Measurements from ENCODE around the gene EHMT1. TPM values are rescaled to one million over a fixed set of nuclear protein-coding genes. Genes with fewer than 3 reads are reported as not detected.

The EHMT1 gene
- total RNA-seq, 1 experiment from 2014 or later = 38.4 TPM

DNA sequence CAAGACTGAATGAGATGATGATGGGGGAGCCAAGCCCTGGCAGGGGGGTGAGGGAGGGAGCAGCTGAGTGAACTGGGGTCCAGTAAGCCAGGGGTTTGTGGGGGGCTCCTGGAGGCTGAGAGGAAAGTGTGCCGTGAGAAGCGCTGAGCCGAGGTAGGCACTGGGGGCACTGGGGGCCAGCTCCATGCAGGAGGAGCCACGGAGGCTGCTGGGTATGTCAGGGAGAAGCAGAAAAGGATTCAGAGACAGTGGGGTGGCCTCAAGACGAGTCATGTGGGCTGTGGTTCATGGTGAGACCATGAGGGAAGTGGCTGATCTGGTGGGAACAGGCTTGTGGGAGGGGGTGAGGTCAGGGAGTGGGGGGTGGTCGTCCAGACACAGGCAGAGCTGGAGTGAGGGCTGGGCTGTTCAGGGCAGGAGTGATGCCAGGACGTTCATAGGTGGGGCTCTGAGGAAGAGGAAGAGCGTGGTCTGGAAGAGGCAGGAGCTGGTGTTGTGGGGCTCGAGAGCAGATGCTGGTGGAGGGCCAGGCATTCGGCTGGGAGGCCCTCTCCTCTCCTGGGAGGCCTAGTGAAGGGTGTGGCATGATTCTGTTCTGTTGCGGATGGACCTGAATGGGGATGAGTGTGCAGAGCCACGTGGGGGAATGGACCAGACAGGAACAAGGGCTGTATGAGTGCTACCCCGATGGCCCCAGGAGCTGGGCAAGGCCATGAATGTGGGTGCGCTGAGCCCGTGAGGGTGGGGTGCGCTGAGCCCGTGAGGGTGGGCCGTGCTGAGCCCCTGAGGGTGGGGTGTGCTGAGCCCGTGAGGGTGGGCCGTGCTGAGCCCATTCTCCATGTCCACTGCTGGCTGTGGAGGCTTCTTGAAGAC lies 166.1 kb downstream of the EHMT1 start:
- DNase-seq (ENCODE audit: low read depth) = no peak

DNA sequence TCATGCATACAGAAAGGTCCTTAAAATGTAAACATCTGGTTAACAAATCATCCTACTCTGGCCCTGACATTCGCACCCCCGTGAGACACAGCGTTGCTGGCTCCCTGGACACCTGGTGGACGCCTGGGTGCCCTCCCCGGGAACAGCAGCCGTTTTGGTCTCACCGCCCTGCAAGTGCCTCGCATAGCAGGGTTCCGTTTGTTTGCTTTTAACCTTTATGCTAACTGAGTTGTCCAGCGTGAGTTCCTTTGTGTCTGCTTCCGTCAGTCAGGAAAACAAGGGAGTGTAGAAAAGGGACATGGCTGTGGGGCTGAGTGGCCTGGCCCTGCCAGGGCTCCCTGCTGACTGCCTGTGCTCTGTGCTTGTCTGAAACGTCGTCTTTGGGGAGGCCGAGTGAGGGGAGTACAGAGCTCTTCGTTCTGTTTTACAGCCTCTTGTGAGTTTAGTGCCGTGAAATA lies 166.9 kb downstream of the EHMT1 start:
- no peak for DNase-seq (ENCODE audit: low read depth)

DNA sequence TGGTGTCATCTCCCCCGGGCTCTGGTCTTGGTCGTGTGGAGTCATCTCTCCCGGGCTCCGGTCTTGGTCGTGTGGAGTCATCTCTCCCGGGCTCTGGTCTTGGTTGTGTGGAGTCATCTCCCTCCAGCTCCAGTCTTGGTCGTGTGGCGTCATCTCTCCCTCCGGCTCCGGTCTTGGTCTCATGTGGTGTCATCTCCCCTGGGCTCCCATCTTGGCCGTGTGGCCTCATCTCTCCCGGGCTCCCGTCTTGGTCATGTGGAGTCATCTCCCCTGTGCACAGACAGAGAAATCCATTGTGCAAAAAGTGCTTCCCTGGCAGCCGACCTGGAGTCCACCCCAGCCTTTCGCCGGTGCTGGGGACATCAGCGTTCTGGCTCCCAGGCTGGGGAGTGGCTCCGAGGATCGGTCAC lies 167.7 kb downstream of the EHMT1 start:
- no peak for DNase-seq (ENCODE audit: low read depth)

DNA sequence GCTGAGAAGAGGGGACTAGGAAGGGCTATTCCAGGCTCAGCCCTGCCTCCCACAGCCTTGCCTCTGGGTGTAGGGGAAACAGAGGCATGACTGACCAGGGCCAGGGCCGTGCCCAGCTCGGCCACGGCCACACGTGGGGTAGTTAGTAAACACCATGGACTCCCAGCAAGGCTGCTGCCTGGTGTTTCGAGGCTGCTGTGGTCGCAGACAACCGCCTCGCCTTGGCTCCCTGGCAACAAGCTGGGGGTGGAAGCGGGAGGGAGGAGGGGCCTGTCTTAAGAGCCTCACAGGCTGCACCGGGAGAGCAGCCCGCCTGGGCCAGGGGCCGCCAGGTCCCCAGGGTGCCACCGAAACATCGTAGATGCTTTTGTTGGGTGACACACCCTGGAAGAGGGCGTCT lies 168.6 kb downstream of the EHMT1 start:
- DNase-seq (ENCODE audit: low read depth) = no peak

DNA sequence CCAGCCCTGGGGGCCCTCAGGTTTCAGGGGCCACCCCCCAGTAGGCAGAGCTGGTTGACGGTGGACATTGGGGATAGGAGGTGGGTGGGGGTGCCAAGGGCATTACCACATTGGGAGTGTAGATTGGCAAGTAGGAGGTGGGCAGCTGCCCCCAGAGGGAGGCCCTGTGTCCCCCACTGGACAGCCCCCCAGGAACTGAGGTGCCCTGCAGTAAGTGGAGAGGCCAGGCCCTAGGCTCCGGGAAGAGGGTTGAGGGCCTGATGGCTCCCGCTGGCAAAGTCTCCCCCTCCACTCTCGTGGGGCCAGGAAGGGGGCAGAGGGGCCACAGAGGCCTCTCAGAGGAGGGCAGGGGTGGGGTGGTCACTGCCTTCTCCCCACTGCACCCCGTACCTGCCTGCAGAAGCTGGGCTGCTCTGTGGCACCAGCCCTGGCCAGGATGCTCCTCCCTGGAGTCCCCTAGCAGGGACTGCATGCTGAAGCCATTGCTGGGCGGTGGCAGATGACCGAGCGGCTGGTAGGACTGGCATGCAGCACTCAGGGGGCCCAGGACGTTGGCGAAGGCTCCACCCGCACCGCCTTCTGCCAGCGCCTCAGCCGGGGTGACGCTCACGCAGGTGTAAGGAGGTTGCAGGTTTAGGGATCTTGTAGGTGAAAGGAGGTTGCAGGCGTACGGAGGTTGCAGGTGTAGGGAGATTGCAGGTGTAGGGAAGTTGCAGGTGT lies 169.1 kb downstream of the EHMT1 start:
- DNase-seq (ENCODE audit: low read depth) = no peak

DNA sequence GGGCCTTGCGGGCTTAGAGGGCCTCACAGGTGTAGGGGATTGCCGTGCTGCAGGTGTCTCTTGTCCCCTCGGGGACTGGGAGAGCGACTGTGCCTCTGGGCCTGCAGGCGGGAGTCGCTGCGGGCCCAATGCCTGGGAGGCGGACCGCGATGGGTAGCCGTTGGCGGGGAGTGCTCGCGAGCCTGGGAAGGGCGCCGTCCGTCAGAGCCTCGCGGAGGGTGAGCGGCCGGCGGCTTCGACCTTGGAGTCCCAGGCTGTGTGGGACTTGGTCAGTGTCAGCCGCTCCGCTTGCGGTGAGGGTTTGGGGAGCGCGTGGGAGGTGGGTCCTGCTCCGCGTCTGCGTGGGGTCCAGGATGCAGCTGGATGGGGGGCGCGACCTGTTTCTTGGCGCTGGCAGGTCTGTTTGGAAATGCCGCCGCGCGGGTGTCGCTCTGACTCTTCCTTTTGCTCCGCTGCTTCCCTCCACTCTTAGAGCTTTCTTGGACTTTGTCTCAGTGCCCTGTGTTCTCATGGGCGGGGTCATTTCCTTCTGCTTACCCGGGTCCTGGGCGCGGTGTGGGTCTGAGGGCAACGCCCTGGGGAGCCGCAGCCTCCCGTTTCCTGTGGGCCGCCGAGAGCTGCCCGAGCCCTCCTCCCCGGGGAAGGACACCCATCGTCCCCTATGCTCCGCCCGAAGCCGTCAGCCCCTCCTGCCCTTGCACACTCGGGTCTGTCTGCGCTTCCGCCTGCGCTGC lies 169.9 kb downstream of the EHMT1 start:
- no peak for DNase-seq (ENCODE audit: low read depth)

DNA sequence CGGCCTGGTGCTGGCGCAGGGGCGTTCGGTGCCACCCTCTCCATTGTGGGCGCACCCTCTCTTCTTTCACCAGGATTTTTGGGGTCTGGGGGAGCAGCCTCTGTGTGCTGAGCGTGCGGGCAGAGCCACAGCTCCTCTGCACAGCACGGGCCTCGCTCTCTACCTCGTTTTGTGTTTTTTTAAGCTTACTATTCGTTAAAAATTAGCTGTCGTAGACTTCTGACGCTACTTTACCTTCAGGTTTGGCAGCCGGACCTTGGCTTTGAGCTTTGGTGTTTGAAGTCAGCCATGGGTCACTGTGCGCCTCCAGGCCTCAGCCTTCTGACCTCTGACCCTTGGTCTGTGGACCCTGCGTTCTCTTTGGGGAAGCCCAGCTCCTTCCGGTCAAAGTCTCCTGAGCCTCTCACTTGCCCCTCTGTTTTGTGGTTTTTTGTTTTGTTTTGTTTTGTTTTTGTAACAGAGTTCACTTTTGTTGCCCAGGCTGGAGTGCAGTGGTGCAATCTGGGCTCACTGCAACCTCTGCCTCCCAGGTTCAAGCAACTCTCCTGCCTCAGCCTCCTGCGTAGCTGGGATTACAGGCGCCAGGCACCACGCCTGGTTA lies 170.6 kb downstream of the EHMT1 start:
- DNase-seq (ENCODE audit: low read depth) = no peak

DNA sequence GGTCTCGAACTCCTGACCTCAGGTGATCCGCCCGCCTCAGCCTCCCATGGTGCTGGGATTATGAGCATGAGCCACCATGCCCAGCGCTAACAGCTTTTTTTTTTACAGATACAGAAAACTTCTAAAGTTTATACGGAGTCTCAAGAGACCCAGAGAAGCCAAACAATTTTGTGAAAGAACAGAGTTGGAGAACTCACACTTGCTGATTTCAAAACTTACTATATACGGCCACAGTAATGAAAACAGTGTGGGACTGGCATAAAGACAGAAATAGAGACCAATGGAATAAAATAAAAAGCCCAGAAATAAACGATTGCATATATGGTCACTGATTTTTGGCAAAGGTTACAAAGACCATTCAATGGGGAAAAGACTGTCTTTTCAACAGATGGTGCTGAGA lies 173.1 kb downstream of the EHMT1 start:
- DNase-seq (ENCODE audit: low read depth) = no peak

DNA sequence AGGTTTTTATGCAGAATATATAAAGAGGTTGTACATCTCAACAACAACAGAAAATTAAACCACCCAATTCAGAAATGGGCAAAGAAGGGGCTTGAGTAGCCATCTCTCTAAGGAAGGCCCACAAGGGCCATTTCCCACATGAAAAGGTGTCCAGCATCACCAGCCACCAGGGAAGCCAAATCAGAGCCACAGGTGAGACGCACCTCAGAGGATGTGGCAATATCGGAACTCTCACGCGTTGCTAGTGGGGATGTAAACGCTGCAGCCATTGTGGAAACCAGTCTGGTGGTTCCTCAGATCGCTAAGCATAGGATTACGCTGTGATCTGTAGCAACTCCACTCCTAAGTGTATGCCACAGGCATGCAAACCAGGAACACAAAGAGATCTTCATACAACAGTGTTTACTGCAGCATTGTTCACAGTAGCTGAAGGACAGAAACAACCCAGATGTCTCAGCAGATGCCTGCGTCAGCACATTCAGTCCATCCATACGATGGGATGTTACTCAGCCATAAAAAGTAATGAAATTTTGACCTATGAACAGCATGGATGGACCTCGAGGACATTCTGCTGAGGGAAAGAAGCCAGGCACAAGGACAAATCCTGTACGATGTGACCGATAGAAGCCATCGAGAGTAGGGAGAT lies 174.5 kb downstream of the EHMT1 start:
- no peak for DNase-seq (ENCODE audit: low read depth)

DNA sequence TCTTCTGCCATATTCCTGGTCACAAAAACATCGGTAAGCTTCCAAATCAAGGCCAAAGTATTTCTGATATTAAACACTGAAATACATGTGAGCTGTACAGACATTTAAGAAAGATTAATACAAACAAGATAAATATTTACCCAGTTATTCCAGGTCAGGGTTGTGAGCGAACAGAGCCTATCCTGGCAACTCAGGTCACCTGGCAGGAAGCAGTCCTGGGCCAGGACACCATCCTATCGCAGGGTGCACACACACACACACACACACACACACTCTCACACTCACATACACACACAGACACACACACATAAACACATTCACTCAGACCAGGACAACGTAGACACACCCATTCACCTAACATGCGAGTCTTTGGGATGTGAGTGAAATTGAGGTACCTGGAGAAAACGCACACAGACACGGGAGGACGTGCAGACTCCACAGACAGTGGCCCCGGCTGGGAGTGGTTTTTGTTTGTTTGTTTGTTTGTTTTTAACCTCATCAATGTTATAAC lies 176.4 kb downstream of the EHMT1 start:
- DNase-seq (ENCODE audit: low read depth) = no peak

DNA sequence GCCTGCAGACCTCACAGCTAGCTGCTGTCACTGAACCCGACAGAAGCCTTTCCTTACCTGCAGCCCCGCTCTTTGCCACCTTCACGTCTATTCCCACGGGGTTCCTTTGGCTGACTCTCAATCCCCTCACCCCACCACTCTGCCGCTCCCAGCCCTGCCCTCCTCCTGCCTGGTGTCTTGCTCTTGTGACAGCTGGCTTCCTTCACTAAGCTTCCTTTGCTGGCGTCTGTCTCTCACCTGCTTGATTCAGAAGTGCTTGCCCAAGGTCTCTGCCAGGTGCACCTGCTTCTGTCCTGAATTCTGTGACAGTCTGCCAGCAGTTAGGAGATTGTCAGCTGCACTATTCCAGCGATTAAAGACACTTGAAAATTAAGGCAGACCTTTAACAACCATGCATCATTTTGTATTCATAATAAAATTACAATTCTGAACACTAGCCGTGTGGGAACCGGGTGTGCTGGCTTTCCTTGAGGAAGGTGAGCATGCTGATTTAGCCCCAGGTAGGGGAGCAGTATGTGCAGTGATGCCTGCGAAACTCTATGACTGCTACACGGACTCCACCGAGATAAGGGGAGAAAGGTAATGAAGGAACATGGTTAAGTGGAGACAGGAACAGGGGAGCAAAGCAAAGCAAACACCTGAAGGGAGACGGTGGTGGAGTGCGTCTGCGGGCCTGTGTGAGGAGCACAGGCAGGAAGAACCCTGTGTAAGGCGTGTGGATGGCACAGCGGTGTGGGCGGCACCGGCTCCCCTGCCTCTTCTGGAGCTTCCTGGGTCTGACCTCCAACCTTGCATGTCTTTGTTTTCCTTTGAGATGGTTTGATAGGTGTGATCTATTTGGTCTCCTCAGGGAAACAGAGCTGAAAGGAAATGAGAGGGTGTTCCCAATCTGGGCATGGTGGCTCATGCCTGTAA lies 178.7 kb downstream of the EHMT1 start:
- DNase-seq (ENCODE audit: low read depth) = no peak

DNA sequence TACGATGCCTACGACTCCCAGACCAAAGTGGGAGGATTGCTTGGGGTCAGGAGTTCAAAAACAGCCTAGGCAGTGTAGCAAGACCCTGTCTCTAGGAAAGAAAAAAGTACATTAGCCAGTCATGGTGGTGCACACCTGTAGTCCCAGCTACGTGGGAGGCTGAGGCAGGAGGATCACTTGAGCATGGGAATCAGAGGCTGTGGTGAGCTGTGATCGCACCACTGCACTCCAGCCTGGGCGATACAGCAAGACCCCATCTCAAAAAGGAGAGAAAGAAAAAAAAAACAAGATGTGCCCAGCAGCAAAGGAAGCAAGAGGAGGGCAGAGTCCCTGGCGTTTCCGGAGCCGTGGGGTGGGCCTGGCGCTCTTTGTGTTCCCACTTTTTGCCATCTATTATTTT lies 179.3 kb downstream of the EHMT1 start:
- no peak for DNase-seq (ENCODE audit: low read depth)

DNA sequence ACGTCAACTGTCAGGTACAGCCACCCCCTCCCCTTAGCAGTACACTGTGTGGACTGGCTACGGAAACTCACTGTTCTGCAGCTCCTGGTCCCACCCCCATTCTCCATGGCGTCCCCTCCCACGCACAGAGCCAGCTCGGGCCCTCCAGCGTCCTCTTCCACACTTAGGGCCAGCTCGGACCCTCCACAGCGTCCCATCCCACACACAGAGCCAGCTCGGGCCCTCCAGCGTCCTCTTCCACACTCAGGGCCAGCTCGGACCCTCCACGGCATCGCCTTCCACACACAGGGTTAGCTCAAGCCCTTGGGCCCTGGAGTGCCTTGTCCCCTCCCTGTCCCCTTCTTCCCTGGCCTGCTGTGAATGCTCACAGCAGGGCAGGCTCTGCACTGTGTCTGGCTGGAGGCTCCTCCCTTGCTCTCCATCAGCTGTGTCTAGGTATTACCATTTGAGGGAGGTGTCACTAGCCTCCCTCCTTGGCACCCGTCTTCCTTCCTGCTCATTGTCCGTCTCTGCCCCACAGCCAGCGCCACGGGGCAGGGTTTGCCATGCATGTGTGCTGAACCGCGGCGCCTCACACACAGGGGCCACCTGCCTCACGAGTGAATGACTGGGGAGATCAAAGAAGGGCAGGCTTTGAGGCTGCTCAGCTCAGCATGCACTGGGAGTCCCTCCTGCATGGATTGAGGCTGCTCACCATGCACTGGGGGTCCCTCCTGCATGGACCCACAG lies 180.3 kb downstream of the EHMT1 start:
- no peak for DNase-seq (ENCODE audit: low read depth)

DNA sequence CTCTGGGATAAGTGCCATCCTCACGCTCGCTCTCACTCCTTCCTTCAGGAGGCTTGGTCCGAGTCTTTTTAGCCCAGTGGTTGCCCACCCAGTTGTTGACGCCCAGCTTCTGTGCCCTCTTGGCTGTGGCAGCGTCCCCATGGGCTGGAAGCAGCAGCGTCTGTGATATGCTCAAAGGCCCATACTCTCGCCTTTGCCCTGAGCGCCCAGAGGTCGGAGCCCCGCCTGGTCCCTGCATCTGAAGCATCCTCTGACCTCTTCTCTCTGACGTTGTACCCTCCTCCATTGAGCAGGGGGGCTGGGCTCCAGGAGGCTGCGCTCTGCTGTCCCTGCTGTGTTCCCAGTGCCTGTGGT lies 180.8 kb downstream of the EHMT1 start:
- no peak for DNase-seq (ENCODE audit: low read depth)

DNA sequence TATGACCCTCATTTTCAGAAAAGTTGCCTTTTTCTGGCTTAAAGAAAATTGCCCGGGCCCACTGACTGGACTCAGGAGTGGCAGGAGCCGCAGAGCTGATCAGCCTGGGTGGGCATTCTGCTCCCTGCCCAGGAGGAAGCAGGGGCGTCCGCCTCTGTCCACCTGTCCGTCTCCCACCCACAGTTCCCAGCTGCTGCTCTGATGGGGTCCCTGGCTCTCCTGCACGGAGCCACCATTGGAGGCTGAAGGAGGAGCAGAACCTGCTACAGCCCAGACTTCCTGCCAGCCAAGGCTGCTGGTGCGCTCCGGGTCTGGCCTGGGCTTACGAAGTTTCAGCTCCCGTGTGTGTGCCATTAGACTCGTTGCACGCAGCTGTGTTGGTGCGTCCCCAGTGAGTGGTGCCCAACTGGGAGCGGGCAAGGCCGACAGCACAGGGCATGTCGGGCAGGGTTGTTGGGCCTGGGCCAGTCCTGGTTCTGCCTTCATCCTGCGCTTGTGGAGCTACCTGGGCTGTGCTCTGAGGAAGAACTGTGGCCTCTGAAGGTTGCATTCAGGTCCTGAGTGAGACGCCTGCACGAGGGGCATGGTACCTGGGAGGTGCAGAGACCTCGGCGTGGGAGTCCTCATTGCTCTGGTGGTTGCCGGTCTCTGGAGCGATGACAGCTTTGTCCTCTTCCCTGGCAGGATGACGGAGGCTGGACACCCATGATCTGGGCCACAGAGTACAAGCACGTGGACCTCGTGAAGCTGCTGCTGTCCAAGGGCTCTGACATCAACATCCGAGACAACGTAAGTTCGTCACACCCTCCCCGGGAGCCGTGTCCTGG lies 181.6 kb downstream of the EHMT1 start:
- no peak for DNase-seq (ENCODE audit: low read depth)

DNA sequence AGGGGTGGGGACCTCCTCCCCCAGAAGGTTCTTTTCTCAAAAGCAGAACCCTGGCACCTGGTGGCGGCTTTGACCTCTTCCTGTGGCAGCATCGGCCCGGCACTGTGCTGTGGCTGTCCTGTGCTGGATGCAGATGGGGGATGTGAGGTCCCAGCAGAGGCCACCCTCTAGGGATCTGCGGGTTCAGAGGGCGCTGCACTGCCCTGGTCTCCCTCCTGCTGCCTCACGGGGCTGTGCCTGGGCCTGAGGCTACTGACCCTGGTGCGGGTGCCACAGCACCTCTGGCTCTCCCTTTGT lies 182.2 kb downstream of the EHMT1 start:
- no peak for DNase-seq (ENCODE audit: low read depth)

DNA sequence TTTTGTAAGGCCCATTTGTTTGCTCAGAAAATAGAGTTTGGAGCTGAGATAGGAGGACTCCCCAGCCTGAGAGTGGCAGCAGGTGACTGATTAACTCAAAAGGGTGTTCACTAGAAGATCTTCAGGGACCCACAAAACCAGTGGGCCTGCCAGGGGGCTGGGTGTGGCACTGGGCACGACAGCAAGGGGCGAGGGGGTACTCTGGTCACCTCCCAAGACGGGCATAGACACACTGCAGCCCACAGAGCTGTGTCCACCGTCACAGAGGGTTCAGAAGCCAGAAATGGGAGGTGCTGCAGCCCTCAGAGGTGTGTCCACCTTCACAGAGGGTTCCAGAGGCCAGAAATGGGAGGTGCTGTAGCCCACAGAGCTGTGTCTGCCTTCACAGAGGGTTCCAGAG lies 183.2 kb downstream of the EHMT1 start:
- DNase-seq (ENCODE audit: low read depth) = no peak

DNA sequence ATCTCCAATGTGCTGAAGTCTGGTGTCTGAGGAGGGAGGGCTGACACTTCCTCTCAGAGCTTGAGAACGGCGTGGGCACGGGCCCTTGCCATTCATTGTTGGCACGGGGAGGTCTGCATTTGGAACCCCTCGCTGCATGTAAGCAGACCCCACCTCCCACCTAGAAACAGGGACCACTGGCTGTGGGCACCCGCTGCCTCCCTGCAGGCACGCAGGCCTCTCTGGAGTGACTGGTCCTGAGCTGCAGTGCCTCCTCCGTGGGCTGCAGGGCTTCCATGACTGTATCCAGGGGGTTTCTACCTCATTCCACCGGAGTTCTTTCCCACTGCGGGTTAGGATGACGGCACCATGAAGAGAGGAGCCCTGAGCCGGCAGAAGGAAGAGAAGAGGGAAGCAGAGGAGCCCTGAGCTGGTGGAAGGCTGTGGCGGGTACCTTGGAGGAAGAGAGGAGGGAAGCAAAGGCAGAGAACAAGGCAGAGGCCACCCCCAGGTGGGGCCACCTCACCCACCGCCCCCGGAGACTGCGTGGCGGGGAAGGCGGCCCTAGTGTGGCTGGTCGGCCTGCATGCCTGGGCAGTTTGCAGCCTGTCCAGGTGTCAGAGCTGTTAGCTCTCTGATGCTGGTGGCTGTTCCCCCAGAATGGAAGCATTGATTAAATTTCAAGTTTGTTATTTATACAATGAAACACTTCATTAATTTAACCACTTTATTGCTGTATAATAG lies 183.9 kb downstream of the EHMT1 start:
- no peak for DNase-seq (ENCODE audit: low read depth)

All from M059J (cell line).